Measurements from ENCODE around the gene SCN4A. TPM values are rescaled to one million over a fixed set of nuclear protein-coding genes. Genes with fewer than 3 reads are reported as not detected.
"Not testable (repeated sequence)": the region's sequence is repeated elsewhere in the genome, so short reads cannot be mapped to it uniquely, and the experiment has no call there.

Gene SCN4A
- total RNA-seq, 1 donor from 2014 or later = not detected

GRCh38 chr17:63984651-63985386 lies 12.1 kb upstream of the SCN4A start:
- DNase-seq = no peak

GRCh38 chr17:63984236-63984635 lies 11.5 kb upstream of the SCN4A start:
- no peak for DNase-seq

- no peak for DNase-seq
These were observed 10.6 kb upstream of the SCN4A start for GRCh38 chr17:63983320-63983719.

GRCh38 chr17:63982641-63983040 lies 9.9 kb upstream of the SCN4A start:
- not testable (repeated sequence) for DNase-seq

GRCh38 chr17:63978272-63979200 lies 5.8 kb upstream of the SCN4A start:
- no peak for DNase-seq

GRCh38 chr17:63976702-63977101 lies 4.0 kb upstream of the SCN4A start:
- no peak for DNase-seq

- no peak for DNase-seq
These were observed 2.9 kb upstream of the SCN4A start for GRCh38 chr17:63975541-63976092.

GRCh38 chr17:63974594-63975192 lies 2.0 kb upstream of the SCN4A start:
- no peak for DNase-seq

GRCh38 chr17:63973930-63974593 lies 1.3 kb upstream of the SCN4A start:
- no peak for DNase-seq

- DNase-seq = no peak
These were observed 529 bp upstream of the SCN4A start for GRCh38 chr17:63973247-63973646.

GRCh38 chr17:63969278-63969677 lies 3.4 kb downstream of the SCN4A start:
- no peak for DNase-seq

GRCh38 chr17:63967953-63968352 lies 4.8 kb downstream of the SCN4A start:
- no peak for DNase-seq

GRCh38 chr17:63966646-63967264 lies 6.0 kb downstream of the SCN4A start:
- no peak for DNase-seq

- no peak for DNase-seq
These were observed 9.6 kb downstream of the SCN4A start for GRCh38 chr17:63963123-63963522.

- DNase-seq = no peak
These were observed 10.4 kb downstream of the SCN4A start for GRCh38 chr17:63962298-63962744.

- DNase-seq = no peak
These were observed 11.1 kb downstream of the SCN4A start for GRCh38 chr17:63961355-63962212.

- DNase-seq = no peak
These were observed 12.3 kb downstream of the SCN4A start for GRCh38 chr17:63960430-63960829.

- no peak for DNase-seq
These were observed 12.7 kb downstream of the SCN4A start for GRCh38 chr17:63960006-63960405.

- no peak for DNase-seq
These were observed 16.3 kb downstream of the SCN4A start for GRCh38 chr17:63956296-63956920.

GRCh38 chr17:63955791-63956190 lies 16.9 kb downstream of the SCN4A start:
- no peak for DNase-seq
